ENCODE results near the gene NUDT7. TPM values are rescaled to one million over a fixed set of nuclear protein-coding genes. Genes with fewer than 3 reads are reported as not detected.

Gene NUDT7
- total RNA-seq, 3 donors from 2014 or later (not counting 1 experiment from before 2014, with no cell fraction given), result 1.6 to 4.3 (median 3.3) TPM

DNA sequence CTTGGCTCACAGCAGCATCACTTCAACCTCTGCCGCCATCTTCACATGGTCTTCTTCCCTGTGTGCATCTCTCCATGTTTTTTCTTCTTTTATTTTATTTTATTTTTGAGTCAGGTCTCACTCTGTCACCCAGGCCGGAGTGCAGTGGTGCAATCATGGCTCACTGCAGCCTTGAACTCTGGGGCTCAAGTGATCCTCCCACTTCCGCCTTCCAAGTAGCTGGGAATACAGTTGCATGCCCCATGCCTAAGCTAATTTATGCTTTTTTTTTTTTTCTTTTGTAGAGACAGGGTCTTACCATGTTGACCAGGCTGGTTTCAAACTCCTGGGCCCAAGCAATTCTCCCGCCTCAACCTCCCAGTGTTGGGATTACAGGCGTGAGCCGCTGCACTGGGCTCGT lies 1.9 kb downstream of the NUDT7 start:
- no peak overlapping the region for H3K4me3 ChIP-seq (ENCODE audit: low read length)
- no peaks in the 10 kb centered on the region for H3K36me3 ChIP-seq (ENCODE audit: control insufficient read depth, insufficient read depth, low read length)
- peaks cover 14% of the 10 kb centered on the region for H3K4me1 ChIP-seq (ENCODE audit: control insufficient read depth, insufficient read depth, low read length)
- Mint-ChIP-seq H3K4me3 (peak overlapping the region; percentile 67), H3K27me3 (ENCODE audit: low read depth in 2 of 2) (peaks cover 0 to 4% of the 10 kb centered on the region in 2 donors), H3K27ac (peak overlapping the region in 1 of 2 donors; percentile 60), H3K9me3 (no peaks in the 10 kb centered on the region), H3K4me1 (peaks cover 14 to 15% of the 10 kb centered on the region in 2 donors), H3K36me3 (no peaks in the 10 kb centered on the region)
- TF ChIP-seq CTCF (IDR thresholded peaks at IDR 0.05), result no peak
- H3K27me3 ChIP-seq (ENCODE audit: control insufficient read depth, insufficient read depth, low read length), result no peaks in the 10 kb centered on the region
- H3K9me3 ChIP-seq (ENCODE audit: control insufficient read depth, insufficient read depth, low read length), result no peaks in the 10 kb centered on the region
- intact Hi-C loops (cut with micrococcal nuclease), result no loop called here
- no peak overlapping the region for H3K27ac ChIP-seq (ENCODE audit: low read length)
- ATAC-seq, result no peak
- 99% methylated on average over 7 of the region's 7 CpGs for WGBS (ENCODE audit: insufficient coverage)
- no peak for DNase-seq

- 0% methylated on average over 1 of the region's 1 CpG for WGBS (ENCODE audit: insufficient coverage)
- H3K4me3 Mint-ChIP-seq, result no peak overlapping the region
- no peaks in the 10 kb centered on the region for H3K36me3 ChIP-seq (ENCODE audit: control insufficient read depth, insufficient read depth, low read length)
- H3K9me3 Mint-ChIP-seq, result no peaks in the 10 kb centered on the region
- H3K27me3 Mint-ChIP-seq (ENCODE audit: low read depth in 2 of 2), result no peaks in the 10 kb centered on the region
- ATAC-seq (no peak), DNase-seq (no peak)
- intact Hi-C loops (cut with micrococcal nuclease), result no loop called here
- H3K27me3 ChIP-seq (ENCODE audit: control insufficient read depth, insufficient read depth, low read length), result no peaks in the 10 kb centered on the region
- TF ChIP-seq CTCF (IDR thresholded peaks at IDR 0.05), result no peak
- no peaks in the 10 kb centered on the region for H3K4me1 Mint-ChIP-seq
- H3K27ac ChIP-seq (ENCODE audit: low read length), result no peak overlapping the region
- H3K27ac Mint-ChIP-seq, result no peak overlapping the region
- no peaks in the 10 kb centered on the region for H3K9me3 ChIP-seq (ENCODE audit: control insufficient read depth, insufficient read depth, low read length)
- H3K36me3 Mint-ChIP-seq, result no peaks in the 10 kb centered on the region
- no peaks in the 10 kb centered on the region for H3K4me1 ChIP-seq (ENCODE audit: control insufficient read depth, insufficient read depth, low read length)
- H3K4me3 ChIP-seq (ENCODE audit: low read length), result no peak overlapping the region
These were observed 7.6 kb downstream of the NUDT7 start for GRCh38 chr16:77729951-77730350.

DNA sequence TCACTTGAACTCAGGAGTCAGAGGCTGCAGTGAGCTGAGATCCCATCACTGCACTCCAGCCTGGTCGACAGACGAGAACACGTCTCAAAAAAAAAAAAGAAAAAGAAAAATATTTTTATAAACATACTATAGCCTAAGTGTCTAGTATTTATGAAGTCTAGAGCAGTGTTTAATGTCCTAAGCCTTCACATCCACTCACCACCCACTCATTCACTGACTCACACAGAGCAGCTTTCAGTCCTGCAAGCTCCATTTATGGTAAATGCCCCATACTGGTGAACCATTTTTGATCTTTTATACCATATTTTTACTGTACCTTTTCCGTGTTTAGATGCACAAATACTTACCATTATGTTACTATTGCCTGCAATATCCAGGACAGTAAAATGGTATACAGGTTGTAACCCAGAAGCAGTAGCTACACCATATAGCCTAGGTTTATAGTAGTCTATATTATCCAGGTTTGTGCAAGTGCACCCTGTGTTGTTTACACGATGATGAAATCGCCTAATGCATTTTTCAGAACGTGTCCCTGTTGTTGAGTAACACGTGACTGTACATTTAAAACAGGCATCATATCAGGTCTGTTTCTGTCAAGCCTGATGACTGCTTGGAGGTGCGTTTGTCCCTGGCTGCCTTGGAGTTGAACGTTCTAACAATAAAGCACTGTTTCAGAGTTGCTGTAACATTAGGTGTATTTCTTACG lies 10.1 kb downstream of the NUDT7 start:
- Histone ChIP-seq H3K4me3 (ENCODE audit: low read length) (no peak overlapping the region), H3K27me3 (ENCODE audit: control insufficient read depth, insufficient read depth, low read length) (no peaks in the 10 kb centered on the region), H3K4me1 (ENCODE audit: control insufficient read depth, insufficient read depth, low read length) (no peaks in the 10 kb centered on the region), H3K36me3 (ENCODE audit: control insufficient read depth, insufficient read depth, low read length) (no peaks in the 10 kb centered on the region), H3K27ac (ENCODE audit: low read length) (no peak overlapping the region), H3K9me3 (ENCODE audit: control insufficient read depth, insufficient read depth, low read length) (no peaks in the 10 kb centered on the region)
- ATAC-seq, result no peak
- no peaks in the 10 kb centered on the region for H3K27me3 Mint-ChIP-seq (ENCODE audit: low read depth in 2 of 2)
- no peak overlapping the region for H3K4me3 Mint-ChIP-seq
- no peaks in the 10 kb centered on the region for H3K36me3 Mint-ChIP-seq
- peaks cover 0 to 2% of the 10 kb centered on the region in 2 donors for H3K9me3 Mint-ChIP-seq
- H3K4me1 Mint-ChIP-seq, result peaks cover 5% of the 10 kb centered on the region in 2 donors
- intact Hi-C loops (cut with micrococcal nuclease), result no loop called here
- TF ChIP-seq CTCF (IDR thresholded peaks at IDR 0.05), result no peak
- DNase-seq, result no peak
- H3K27ac Mint-ChIP-seq, result no peak overlapping the region
- WGBS (ENCODE audit: insufficient coverage), result 91% methylated on average over 8 of the region's 11 CpGs

- ATAC-seq (peak in 1 of 3 donors; percentile 36), DNase-seq (no peak)
- Mint-ChIP-seq H3K36me3 (no peaks in the 10 kb centered on the region), H3K27me3 (ENCODE audit: low read depth in 2 of 2) (no peaks in the 10 kb centered on the region), H3K9me3 (peaks cover 0 to 2% of the 10 kb centered on the region in 2 donors), H3K27ac (no peak overlapping the region), H3K4me3 (no peak overlapping the region), H3K4me1 (peaks cover 5 to 9% of the 10 kb centered on the region in 2 donors)
- H3K4me1 ChIP-seq (ENCODE audit: control insufficient read depth, insufficient read depth, low read length), result no peaks in the 10 kb centered on the region
- intact Hi-C loops (cut with micrococcal nuclease), result no loop called here
- no CpG with 5 or more reads among the region's 1 CpG for WGBS (ENCODE audit: insufficient coverage)
- H3K27me3 ChIP-seq (ENCODE audit: control insufficient read depth, insufficient read depth, low read length), result no peaks in the 10 kb centered on the region
- H3K36me3 ChIP-seq (ENCODE audit: control insufficient read depth, insufficient read depth, low read length), result no peaks in the 10 kb centered on the region
- H3K9me3 ChIP-seq (ENCODE audit: control insufficient read depth, insufficient read depth, low read length), result no peaks in the 10 kb centered on the region
- H3K27ac ChIP-seq (ENCODE audit: low read length), result no peak overlapping the region
- no peak overlapping the region for H3K4me3 ChIP-seq (ENCODE audit: low read length)
- no peak for TF ChIP-seq CTCF (IDR thresholded peaks at IDR 0.05)
These were observed 14.6 kb downstream of the NUDT7 start for GRCh38 chr16:77736879-77737278.
